Measurements from ENCODE around the gene WDFY4. TPM values are rescaled to one million over a fixed set of nuclear protein-coding genes. Genes with fewer than 3 reads are reported as not detected.

WDFY4 gene
- total RNA-seq, 4 donors from 2014 or later, result 0.61 to 3.8 (median 0.88) TPM

DNA sequence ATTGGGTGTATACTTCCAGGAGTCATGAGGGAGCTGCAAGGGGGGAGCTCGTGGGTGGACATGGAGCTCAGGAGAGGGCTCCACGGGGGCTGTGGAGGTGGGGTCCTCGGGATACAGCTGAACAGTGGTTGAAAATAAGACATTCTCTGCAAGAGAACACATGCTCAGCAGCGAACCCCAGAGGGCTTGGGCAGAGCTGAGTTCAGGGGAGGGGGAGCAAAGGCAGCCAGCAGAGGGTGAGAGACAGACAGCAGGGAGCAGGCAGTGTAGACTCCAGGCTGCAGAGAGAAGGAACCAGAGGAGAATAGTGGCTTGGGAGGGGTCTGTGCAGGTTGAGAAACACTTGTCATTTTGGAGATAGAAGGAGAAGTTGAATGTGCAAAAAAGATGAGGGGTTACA lies 327.9 kb downstream of the WDFY4 start:
- Histone ChIP-seq H3K27ac (no peak overlapping the region), H3K36me3 (no peaks in the 10 kb centered on the region), H3K27me3 (peaks cover 0 to 3% (median 0%) of the 10 kb centered on the region in 4 donors), H3K4me1 (peaks cover 0 to 39% (median 8%) of the 10 kb centered on the region in 3 donors), H3K9me3 (no peaks in the 10 kb centered on the region), H3K4me3 (no peak overlapping the region)
- no peak for DNase-seq
- TF ChIP-seq, protein P1, sequence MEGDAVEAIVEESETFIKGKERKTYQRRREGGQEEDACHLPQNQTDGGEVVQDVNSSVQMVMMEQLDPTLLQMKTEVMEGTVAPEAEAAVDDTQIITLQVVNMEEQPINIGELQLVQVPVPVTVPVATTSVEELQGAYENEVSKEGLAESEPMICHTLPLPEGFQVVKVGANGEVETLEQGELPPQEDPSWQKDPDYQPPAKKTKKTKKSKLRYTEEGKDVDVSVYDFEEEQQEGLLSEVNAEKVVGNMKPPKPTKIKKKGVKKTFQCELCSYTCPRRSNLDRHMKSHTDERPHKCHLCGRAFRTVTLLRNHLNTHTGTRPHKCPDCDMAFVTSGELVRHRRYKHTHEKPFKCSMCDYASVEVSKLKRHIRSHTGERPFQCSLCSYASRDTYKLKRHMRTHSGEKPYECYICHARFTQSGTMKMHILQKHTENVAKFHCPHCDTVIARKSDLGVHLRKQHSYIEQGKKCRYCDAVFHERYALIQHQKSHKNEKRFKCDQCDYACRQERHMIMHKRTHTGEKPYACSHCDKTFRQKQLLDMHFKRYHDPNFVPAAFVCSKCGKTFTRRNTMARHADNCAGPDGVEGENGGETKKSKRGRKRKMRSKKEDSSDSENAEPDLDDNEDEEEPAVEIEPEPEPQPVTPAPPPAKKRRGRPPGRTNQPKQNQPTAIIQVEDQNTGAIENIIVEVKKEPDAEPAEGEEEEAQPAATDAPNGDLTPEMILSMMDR (IDR thresholded peaks at IDR 0.05), result no peak
- no peak for TF ChIP-seq POLR2A (IDR thresholded peaks at IDR 0.05)
- WGBS, 2 donors, result 61 to 78% methylated on average over 4 of the region's 4 CpGs
- intact Hi-C loops (cut with DNase I), result no loop called here

DNA sequence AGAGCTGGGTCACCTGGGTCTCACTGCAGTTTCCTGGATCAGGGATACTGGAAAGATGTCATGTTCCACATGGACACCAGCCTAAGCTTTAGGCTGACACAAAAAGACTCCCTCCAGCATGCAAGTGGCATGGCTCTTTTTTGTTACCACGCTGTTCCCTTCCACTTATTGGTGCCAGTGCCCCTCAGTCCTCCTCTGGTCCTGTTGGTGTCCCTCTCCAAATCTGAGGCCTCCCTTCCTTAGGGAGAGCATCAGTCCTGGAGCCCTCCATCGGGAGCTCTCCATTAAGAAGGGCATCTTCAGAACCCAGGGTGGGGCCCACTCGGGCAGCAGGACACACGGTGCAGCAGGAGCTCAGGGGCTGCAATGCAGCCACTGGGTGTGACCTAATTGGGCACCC lies 331.0 kb downstream of the WDFY4 start:
- Histone ChIP-seq H3K4me3 (no peak overlapping the region), H3K27me3 (no peaks in the 10 kb centered on the region), H3K4me1 (peaks cover 0 to 21% (median 5%) of the 10 kb centered on the region in 3 donors), H3K9me3 (no peaks in the 10 kb centered on the region), H3K27ac (no peak overlapping the region), H3K36me3 (peaks cover 0 to 9% (median 0%) of the 10 kb centered on the region in 3 donors)
- no peak for DNase-seq
- WGBS, 2 donors, result 100% methylated on average over 1 to 2 of the region's 4 CpGs
- intact Hi-C loops (cut with DNase I), result no loop called here
- TF ChIP-seq, protein P1 (IDR thresholded peaks at IDR 0.05), result no peak
- no peak for TF ChIP-seq POLR2A (IDR thresholded peaks at IDR 0.05)

DNA sequence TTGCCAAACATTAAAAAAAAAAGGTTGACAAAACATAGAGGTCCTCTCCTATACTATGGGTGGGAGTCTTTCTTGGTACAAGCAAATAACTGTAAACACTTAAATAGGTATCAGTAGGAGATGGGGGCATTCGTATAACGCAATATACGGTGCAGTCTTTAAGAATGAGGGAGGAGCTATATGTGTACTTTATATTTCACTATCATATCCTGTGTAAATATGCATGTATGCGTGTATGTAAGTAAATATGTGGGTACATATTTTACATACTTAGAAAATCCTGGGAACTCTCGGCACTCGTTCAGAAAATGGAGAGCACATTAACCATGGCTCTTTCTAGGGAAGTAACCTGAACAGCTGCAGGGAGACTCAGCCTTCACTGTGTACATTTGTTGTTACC lies 337.0 kb downstream of the WDFY4 start:
- TF ChIP-seq, protein P1 (IDR thresholded peaks at IDR 0.05), result no peak
- TF ChIP-seq POLR2A (IDR thresholded peaks at IDR 0.05), result no peak

DNA sequence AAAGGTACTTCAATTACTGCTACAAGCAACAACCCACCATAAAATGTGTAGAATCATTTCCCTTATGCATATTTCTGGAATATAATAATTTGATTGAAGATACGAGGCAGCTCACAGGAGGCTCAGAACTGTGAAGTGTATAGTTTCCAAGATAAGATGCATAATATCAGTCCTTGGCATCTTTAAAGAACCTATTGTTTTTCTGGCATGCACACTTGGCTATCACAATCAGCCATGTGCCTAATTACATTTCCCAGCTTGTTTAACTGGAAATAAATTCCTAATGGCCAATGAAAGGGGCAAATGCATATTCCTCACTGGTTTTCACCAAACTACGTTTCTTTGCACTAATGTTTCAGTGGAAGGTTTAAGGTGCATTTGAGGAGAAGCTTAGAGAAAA lies 338.4 kb downstream of the WDFY4 start:
- H3K27ac ChIP-seq, result no peak overlapping the region
- no peak overlapping the region for H3K4me3 ChIP-seq
- no peak for DNase-seq
- H3K9me3 ChIP-seq, result no peaks in the 10 kb centered on the region
- peaks cover 0 to 17% (median 4%) of the 10 kb centered on the region in 3 donors for H3K4me1 ChIP-seq
- WGBS, 2 donors, result 45 to 51% methylated on average over 2 of the region's 2 CpGs
- intact Hi-C loops (cut with DNase I), result no loop called here
- H3K27me3 ChIP-seq, result no peaks in the 10 kb centered on the region
- peaks cover 0 to 9% (median 0%) of the 10 kb centered on the region in 3 donors for H3K36me3 ChIP-seq
- TF ChIP-seq, protein P1 (IDR thresholded peaks at IDR 0.05), result no peak
- TF ChIP-seq POLR2A (IDR thresholded peaks at IDR 0.05), result no peak

More for the DNA sequence above, 337.0 kb downstream of the WDFY4 start:
- WGBS, 2 donors, result 90 to 93% methylated on average over 6 of the region's 6 CpGs
- Histone ChIP-seq H3K4me1 (peaks cover 0 to 17% (median 4%) of the 10 kb centered on the region in 3 donors), H3K27me3 (no peaks in the 10 kb centered on the region), H3K36me3 (peaks cover 0 to 9% (median 0%) of the 10 kb centered on the region in 3 donors), H3K4me3 (no peak overlapping the region), H3K9me3 (no peaks in the 10 kb centered on the region), H3K27ac (no peak overlapping the region)
- intact Hi-C loops (cut with DNase I), result no loop called here
- DNase-seq, result no peak

DNA sequence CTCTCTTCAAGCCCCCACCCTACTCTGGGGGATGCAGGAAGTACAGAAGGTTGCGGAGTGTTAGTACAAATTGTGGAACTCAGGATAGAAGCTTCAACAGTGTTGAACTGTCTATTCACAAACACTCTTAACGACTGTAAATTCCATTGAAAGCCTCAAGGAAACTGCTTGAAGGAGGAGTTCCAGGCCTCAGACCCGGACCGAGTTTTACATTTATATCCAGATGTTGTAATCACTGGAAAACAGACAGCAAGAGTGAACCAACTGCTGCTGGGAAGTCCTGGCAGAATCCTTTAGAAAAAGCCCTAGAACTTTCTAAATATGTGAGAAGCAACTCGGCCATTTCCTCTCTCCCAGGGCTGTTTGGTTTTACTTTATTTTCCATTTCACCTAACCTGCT lies 339.1 kb downstream of the WDFY4 start:
- no peak for DNase-seq
- Histone ChIP-seq H3K36me3 (peaks cover 0 to 4% (median 0%) of the 10 kb centered on the region in 3 donors), H3K27ac (peak overlapping the region in 3 of 4 donors; percentile 29 to 75 (median 67)), H3K27me3 (no peaks in the 10 kb centered on the region), H3K4me3 (no peak overlapping the region), H3K9me3 (no peaks in the 10 kb centered on the region), H3K4me1 (peaks cover 0 to 17% (median 4%) of the 10 kb centered on the region in 3 donors)
- WGBS, 2 donors, result 32 to 45% methylated on average over 5 of the region's 5 CpGs
- intact Hi-C loops (cut with DNase I), result no loop called here
- TF ChIP-seq, protein P1 (IDR thresholded peaks at IDR 0.05), result no peak
- TF ChIP-seq POLR2A (IDR thresholded peaks at IDR 0.05), result no peak
